Endothelial cell of umbilical vein (primary cell): ENCODE data around the gene PNKD. TPM values are rescaled to one million over a fixed set of nuclear protein-coding genes. Genes with fewer than 3 reads are reported as not detected.

Source experiments
- BruUV-seq: library from RNA; stranded (reverse); fragments of 400-500 nt; replicated peaks from 2 replicates; lab custom pipeline; 2021; lab: Mats Ljungman, UMichigan
- CTCF ChIA-PET: fragments of 300-600, 350-600 bp; sonication (Branson Sonifier 250); formaldehyde crosslinking; loops from one replicate; lab custom pipeline; 2021; ENCODE audit warnings: antibody characterized with exemption, inconsistent platforms; lab: Charles Lee
- POLR2A ChIA-PET: fragments of 300-600, 350-600 bp; sonication (Branson Sonifier 250); formaldehyde crosslinking; loops from one replicate; lab custom pipeline; 2021; ENCODE audit warnings: antibody characterized with exemption, inconsistent platforms; lab: Charles Lee
- DNase-seq: peaks from one replicate; pipeline ENCODE4 v3.0.0-alpha.2; 2011; ENCODE audit warnings: low read depth, low spot score
- FAIRE-seq: peaks from 2 replicates; lab custom pipeline; 2011; peaks lifted over from hg19 to GRCh38; lab: Jason Lieb, UNC
- H2AFZ ChIP-seq: 2 replicates; pipeline ENCODE4 v1.6.0; 2012; ENCODE audit warnings: low read depth, low read length, control low read depth, inconsistent platforms
- H3K27ac ChIP-seq: 2 replicates; pipeline ENCODE4 v1.5.1; 2011; ENCODE audit warnings: low read depth, mild to moderate bottlenecking, control low read depth, low read length, moderate library complexity; ENCODE audit not compliant: insufficient read depth
- H3K27me3 ChIP-seq, 2 experiments: 2 replicates each; pipeline versions ENCODE4 v1.6.0 to v1.6.1; 2011; ENCODE audit warnings: low read length in 2 of 2, mixed read lengths in 1 of 2; ENCODE audit not compliant: control insufficient read depth in 2 of 2, insufficient read depth in 2 of 2
- H3K36me3 ChIP-seq, 2 experiments: 2 replicates in 1 of 2; 3 replicates in 1 of 2; pipeline ENCODE4 v1.5.1; 2011; ENCODE audit warnings: low read length in 2 of 2, mild to moderate bottlenecking in 1 of 2, moderate library complexity in 1 of 2; ENCODE audit not compliant: control insufficient read depth in 2 of 2, insufficient read depth in 2 of 2; ENCODE audit errors: extremely low read depth in 1 of 2
- H3K4me1 ChIP-seq: 3 replicates; pipeline ENCODE4 v1.5.1; 2011; ENCODE audit warnings: mild to moderate bottlenecking, low read length; ENCODE audit not compliant: control insufficient read depth, insufficient read depth; ENCODE audit errors: extremely low read depth
- H3K4me2 ChIP-seq: 2 replicates; pipeline ENCODE4 v1.6.1; 2011; ENCODE audit warnings: low read length, control low read depth, mixed read lengths; ENCODE audit not compliant: insufficient read depth
- H3K4me3 ChIP-seq, 3 experiments: fragments of 200-600 bp in 1 of 3; sonication (generic), shearing (Covaris generic) in 1 of 3; replicated peaks in 1 of 3; 2 replicates each; pipeline ENCODE4 v1.5.1; 2011 to 2016; ENCODE audit warnings: control low read depth in 3 of 3, low read length in 3 of 3, mild to moderate bottlenecking in 2 of 3, inconsistent platforms in 1 of 3, low read depth in 1 of 3, moderate library complexity in 1 of 3; ENCODE audit not compliant: insufficient read depth in 1 of 3
- H3K79me2 ChIP-seq: 2 replicates; pipeline ENCODE4 v1.6.0; 2012; ENCODE audit warnings: low read length, inconsistent platforms; ENCODE audit not compliant: control insufficient read depth, insufficient read depth
- H3K9ac ChIP-seq: replicated peaks from 2 replicates; pipeline ENCODE3; 2011; ENCODE audit warnings: low read length, control low read depth; ENCODE audit not compliant: insufficient read depth; ENCODE audit errors: extremely low read depth
- H3K9me1 ChIP-seq: replicated peaks from 3 replicates; pipeline ENCODE4 v1.6.0; 2011; ENCODE audit warnings: mild to moderate bottlenecking, low read length; ENCODE audit not compliant: control insufficient read depth, insufficient read depth; ENCODE audit errors: extremely low read depth
- H3K9me3 ChIP-seq: replicated peaks from 2 replicates; pipeline ENCODE4 v1.5.1; 2012; ENCODE audit warnings: low read length, inconsistent platforms; ENCODE audit not compliant: control insufficient read depth, insufficient read depth
- H4K20me1 ChIP-seq: replicated peaks from 2 replicates; pipeline ENCODE3; 2011; ENCODE audit warnings: mild to moderate bottlenecking, low read length; ENCODE audit not compliant: control insufficient read depth, insufficient read depth; ENCODE audit errors: extremely low read depth
- EZH2 ChIP-seq: IDR thresholded peaks from 2 replicates; pipeline ENCODE4 v1.6.1; 2012; ENCODE audit warnings: borderline replicate concordance, low read depth, mild to moderate bottlenecking, moderate library complexity, low read length, inconsistent platforms; ENCODE audit not compliant: severe bottlenecking
- FOS ChIP-seq: IDR thresholded peaks from 2 replicates; pipeline ENCODE4 v1.6.1; 2011; ENCODE audit warnings: mild to moderate bottlenecking, low read length, moderate library complexity, borderline replicate concordance; ENCODE audit not compliant: insufficient read depth
- GATA2 ChIP-seq: IDR thresholded peaks from 2 replicates; pipeline ENCODE4 v1.7.0; 2011; ENCODE audit warnings: low read depth, mild to moderate bottlenecking, moderate library complexity, mixed read lengths, low read length; ENCODE audit not compliant: insufficient read length, insufficient read depth
- JUN ChIP-seq: IDR thresholded peaks from 2 replicates; pipeline ENCODE4 v1.6.1; 2011; ENCODE audit warnings: borderline replicate concordance, low read depth; ENCODE audit not compliant: insufficient read length, insufficient read depth
- MAX ChIP-seq: IDR thresholded peaks from 2 replicates; pipeline ENCODE4 v1.6.1; 2011; ENCODE audit not compliant: insufficient read depth, insufficient read length
- MYC ChIP-seq: IDR thresholded peaks from one replicate; pipeline ENCODE4 v1.6.1; 2011; ENCODE audit warnings: mild to moderate bottlenecking, low read depth, low read length
- POLR2A ChIP-seq: IDR thresholded peaks from 2 replicates; pipeline ENCODE4 v1.6.1; 2012; ENCODE audit warnings: low read depth, mild to moderate bottlenecking, control low read depth, low read length
- POLR2AphosphoS5 ChIP-seq: IDR thresholded peaks from 2 replicates; pipeline ENCODE4 v1.6.1; 2012; ENCODE audit warnings: low read depth, mild to moderate bottlenecking, control low read depth, low read length, moderate library complexity; ENCODE audit not compliant: insufficient read depth
- dilution Hi-C: fragments of 300-500 bp; cut with MboI; formaldehyde crosslinking; loops from one replicate; pipeline ENCODE4 v1.15.0; 2019; ENCODE audit warnings: low sequenced_read_pairs; ENCODE audit not compliant: extremely low pct_ligation_motif_present
- intact Hi-C: fragments of 100-400 bp; cut with micrococcal nuclease; formaldehyde crosslinking; loops from one replicate; pipeline ENCODE4 v1.10.0; 2022
- polyA plus RNA-seq, 4 experiments: library from polyadenylated mRNA; depleted of rRNA in 3 of 4; stranded (reverse) in 3 of 4; unstranded in 1 of 4; fragments of >200 nt; gene quantifications; 2 replicates each; pipeline versions ENCODE4 v1.2.1 to v1.2.3, GENCODE V29; 2011 to 2012; ENCODE audit warnings: missing spikeins in 1 of 4
- total RNA-seq: library from RNA; stranded (reverse); gene quantifications from 2 replicates; pipeline ENCODE4 v1.2.3, GENCODE V29; 2021
- TF ChIP-seq, protein P1 (sequence below), 2 donors: IDR thresholded peaks; 1 replicate in 1 of 2; 2 replicates in 1 of 2; pipeline ENCODE4 v1.5.1; 2011; ENCODE audit warnings: low read length in 2 of 2, mild to moderate bottlenecking in 2 of 2, moderate library complexity in 2 of 2, control low read depth in 1 of 2, inconsistent platforms in 1 of 2, low read depth in 1 of 2; ENCODE audit not compliant: insufficient read depth in 1 of 2; ENCODE audit errors: extremely low read depth in 1 of 2

PNKD gene
- total and polyA plus RNA-seq, 2 donors (not counting 3 experiments of a cell fraction or from before 2014, with no cell fraction given), result 56.1 to 88.3 TPM

GRCh38 chr2:218363736-218364135, 93.4 kb downstream of the PNKD start:
- DNase-seq, result no peak
- Histone ChIP-seq H3K27me3 (no peaks in the 10 kb centered on the region), H3K9me1 (no peaks in the 10 kb centered on the region), H3K9me3 (no peaks in the 10 kb centered on the region), H3K4me1 (no peaks in the 10 kb centered on the region), H3K9ac (no peak overlapping the region), H4K20me1 (no peaks in the 10 kb centered on the region), H2AFZ (no peak overlapping the region), H3K4me2 (no peak overlapping the region), H3K4me3 (no peak overlapping the region), H3K36me3 (no peaks in the 10 kb centered on the region), H3K79me2 (no peaks in the 10 kb centered on the region), H3K27ac (no peak overlapping the region)
- TF ChIP-seq MYC (no peak), EZH2 (no peak), POLR2A (no peak), JUN (no peak), MAX (no peak), FOS (no peak), POLR2AphosphoS5 (no peak), GATA2 (no peak)
- TF ChIP-seq, protein P1, sequence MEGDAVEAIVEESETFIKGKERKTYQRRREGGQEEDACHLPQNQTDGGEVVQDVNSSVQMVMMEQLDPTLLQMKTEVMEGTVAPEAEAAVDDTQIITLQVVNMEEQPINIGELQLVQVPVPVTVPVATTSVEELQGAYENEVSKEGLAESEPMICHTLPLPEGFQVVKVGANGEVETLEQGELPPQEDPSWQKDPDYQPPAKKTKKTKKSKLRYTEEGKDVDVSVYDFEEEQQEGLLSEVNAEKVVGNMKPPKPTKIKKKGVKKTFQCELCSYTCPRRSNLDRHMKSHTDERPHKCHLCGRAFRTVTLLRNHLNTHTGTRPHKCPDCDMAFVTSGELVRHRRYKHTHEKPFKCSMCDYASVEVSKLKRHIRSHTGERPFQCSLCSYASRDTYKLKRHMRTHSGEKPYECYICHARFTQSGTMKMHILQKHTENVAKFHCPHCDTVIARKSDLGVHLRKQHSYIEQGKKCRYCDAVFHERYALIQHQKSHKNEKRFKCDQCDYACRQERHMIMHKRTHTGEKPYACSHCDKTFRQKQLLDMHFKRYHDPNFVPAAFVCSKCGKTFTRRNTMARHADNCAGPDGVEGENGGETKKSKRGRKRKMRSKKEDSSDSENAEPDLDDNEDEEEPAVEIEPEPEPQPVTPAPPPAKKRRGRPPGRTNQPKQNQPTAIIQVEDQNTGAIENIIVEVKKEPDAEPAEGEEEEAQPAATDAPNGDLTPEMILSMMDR (IDR thresholded peaks at IDR 0.05; ENCODE audit: extremely low read depth in 1 of 2, insufficient read depth in 1 of 2, low read depth in 1 of 2, low read length in 2 of 2), result no peak
- BruUV-seq, result no TSS peak
- dilution Hi-C loops (no loop called here), intact Hi-C loops (no loop called here)
- ChIA-PET CTCF (no interaction called here), POLR2A (no interaction called here)
- FAIRE-seq, result no peak
